Thyroid gland (tissue), 4 donors: ENCODE measurements around the gene CEBPB.

Source experiments
- POLR2A ChIP-seq, 2 donors: fragments of 450-650 bp; IDR thresholded peaks; one replicate each; pipeline ENCODE4 v1.6.1; 2017; ENCODE audit warnings: antibody characterized with exemption in 2 of 2, mild to moderate bottlenecking in 2 of 2, moderate library complexity in 1 of 2
- TF ChIP-seq, protein P1 (sequence below), 6 experiments: fragments of 200-600 bp in 3 of 6; fragments of 450-650 bp in 3 of 6; sonication (generic) in 3 of 6; IDR thresholded peaks; one replicate each; pipeline ENCODE4 v1.5.1; 2016 to 2019; ENCODE audit warnings: antibody characterized with exemption in 6 of 6, mild to moderate bottlenecking in 2 of 6, inconsistent platforms in 1 of 6, moderate library complexity in 1 of 6

DNA sequence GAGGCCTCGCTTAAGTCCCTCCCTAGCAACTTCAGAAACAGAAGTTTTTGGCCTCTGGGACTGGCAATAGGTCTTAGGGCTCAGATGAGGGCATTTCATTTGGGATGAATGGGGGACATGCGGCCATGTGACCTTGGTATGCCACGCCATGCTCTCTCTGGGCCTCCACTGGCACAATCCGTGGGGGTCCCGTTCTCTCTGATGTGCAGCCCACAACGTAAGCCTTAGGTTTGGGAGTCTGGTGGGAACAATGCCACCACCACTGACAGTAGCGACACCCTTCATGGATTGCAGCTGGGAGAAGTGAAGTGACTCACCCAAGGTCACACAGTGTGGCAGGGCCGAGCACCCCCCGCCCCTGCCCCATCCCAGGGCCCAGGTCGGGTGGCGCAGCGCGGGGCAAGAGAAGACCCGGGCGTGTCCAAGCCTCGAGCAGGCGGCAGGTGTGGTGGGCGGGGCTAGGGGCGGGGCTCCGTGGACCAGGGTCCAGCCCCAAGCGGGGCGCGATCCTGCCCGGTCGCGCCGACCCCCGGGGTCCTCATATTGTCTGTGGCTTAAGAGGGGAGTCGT is 864 bp upstream of the CEBPB start:
- TF ChIP-seq, protein P1, sequence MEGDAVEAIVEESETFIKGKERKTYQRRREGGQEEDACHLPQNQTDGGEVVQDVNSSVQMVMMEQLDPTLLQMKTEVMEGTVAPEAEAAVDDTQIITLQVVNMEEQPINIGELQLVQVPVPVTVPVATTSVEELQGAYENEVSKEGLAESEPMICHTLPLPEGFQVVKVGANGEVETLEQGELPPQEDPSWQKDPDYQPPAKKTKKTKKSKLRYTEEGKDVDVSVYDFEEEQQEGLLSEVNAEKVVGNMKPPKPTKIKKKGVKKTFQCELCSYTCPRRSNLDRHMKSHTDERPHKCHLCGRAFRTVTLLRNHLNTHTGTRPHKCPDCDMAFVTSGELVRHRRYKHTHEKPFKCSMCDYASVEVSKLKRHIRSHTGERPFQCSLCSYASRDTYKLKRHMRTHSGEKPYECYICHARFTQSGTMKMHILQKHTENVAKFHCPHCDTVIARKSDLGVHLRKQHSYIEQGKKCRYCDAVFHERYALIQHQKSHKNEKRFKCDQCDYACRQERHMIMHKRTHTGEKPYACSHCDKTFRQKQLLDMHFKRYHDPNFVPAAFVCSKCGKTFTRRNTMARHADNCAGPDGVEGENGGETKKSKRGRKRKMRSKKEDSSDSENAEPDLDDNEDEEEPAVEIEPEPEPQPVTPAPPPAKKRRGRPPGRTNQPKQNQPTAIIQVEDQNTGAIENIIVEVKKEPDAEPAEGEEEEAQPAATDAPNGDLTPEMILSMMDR (IDR thresholded peaks at IDR 0.05), result no peak
- TF ChIP-seq POLR2A (IDR thresholded peaks at IDR 0.05), result no peak
